ENCODE measurements around the gene CFLAR. TPM values are rescaled to one million over a fixed set of nuclear protein-coding genes. Genes with fewer than 3 reads are reported as not detected.

Gene CFLAR
- total and polyA plus RNA-seq, 2 of the 13 experiments (the other 11 are each of a cell fraction or from before 2014, with no cell fraction given) = 43.8 to 92.1 TPM

GRCh38 chr2:201071479-201072200, 44.3 kb upstream of the CFLAR start, which contains the start of the genes HYCC2 and NDUFB3 (continued):
- peak; percentile 57; the same call in 1 of the 2 replicates for TF ChIP-seq ZNF788 (CRISPR knock-in tag; IDR thresholded peaks at IDR 0.05; ENCODE audit: borderline replicate concordance)
- TF ChIP-seq SNAPC5 (CRISPR knock-in tag; IDR thresholded peaks at IDR 0.05; ENCODE audit: borderline replicate concordance) = peak; percentile 74; the same call in 1 of the 2 replicates
- TF ChIP-seq PRDM10 (CRISPR knock-in tag; IDR thresholded peaks at IDR 0.05; ENCODE audit: low read depth) = 0 out of 2 replicates have a peak, but pooled peaks have one; percentile 47
- TF ChIP-seq USF2 (IDR thresholded peaks at IDR 0.05; ENCODE audit: low read depth, low read length) = no peak
- no peak for TF ChIP-seq USF2 (CRISPR knock-in tag; IDR thresholded peaks at IDR 0.05; ENCODE audit: borderline replicate concordance)
- TF ChIP-seq MAF1 (CRISPR knock-in tag; IDR thresholded peaks at IDR 0.05; ENCODE audit: borderline replicate concordance) = no peak
- TF ChIP-seq RFXAP (CRISPR knock-in tag; IDR thresholded peaks at IDR 0.05; ENCODE audit: borderline replicate concordance) = peak; percentile 89
- peak; percentile 97 for TF ChIP-seq ZNF543 (CRISPR knock-in tag; IDR thresholded peaks at IDR 0.05)
- no peak for TF ChIP-seq ZNF17 (CRISPR knock-in tag; IDR thresholded peaks at IDR 0.05)
